Astrocyte (in vitro differentiated cells and primary cell): ENCODE results near the gene LCN10. TPM values are rescaled to one million over a fixed set of nuclear protein-coding genes. Genes with fewer than 3 reads are reported as not detected.

Experiments used
- DNase-seq: peaks from one replicate; pipeline ENCODE4 v3.0.0-alpha.2; 2010; ENCODE audit warnings: low read depth
- FAIRE-seq: peaks from 2 replicates; lab custom pipeline; 2011; peaks lifted over from hg19 to GRCh38; lab: Jason Lieb, UNC
- H2AFZ ChIP-seq: 2 replicates; pipeline ENCODE4 v1.6.0; 2012; ENCODE audit warnings: low read depth, low read length, inconsistent platforms
- H3K27ac ChIP-seq: 2 replicates; pipeline ENCODE4 v1.5.1; 2011; ENCODE audit warnings: low read depth, low read length, inconsistent platforms
- H3K27me3 ChIP-seq: 2 replicates; pipeline ENCODE4 v1.6.0; 2011; ENCODE audit warnings: low read length, inconsistent platforms; ENCODE audit not compliant: insufficient read depth
- H3K36me3 ChIP-seq: 2 replicates; pipeline ENCODE4 v1.5.1; 2011; ENCODE audit warnings: low read length, inconsistent platforms; ENCODE audit not compliant: insufficient read depth
- H3K4me1 ChIP-seq: 2 replicates; pipeline ENCODE4 v1.5.1; 2011; ENCODE audit warnings: low read length, inconsistent platforms; ENCODE audit not compliant: insufficient read depth
- H3K4me2 ChIP-seq: 2 replicates; pipeline ENCODE4 v1.6.0; 2012; ENCODE audit warnings: low read length, inconsistent platforms
- H3K4me3 ChIP-seq: 2 replicates; pipeline ENCODE4 v1.5.1; 2011; ENCODE audit warnings: low read depth, mild to moderate bottlenecking, low read length, inconsistent platforms; ENCODE audit not compliant: insufficient read depth
- H3K79me2 ChIP-seq: 2 replicates; pipeline ENCODE4 v1.6.0; 2012; ENCODE audit warnings: mild to moderate bottlenecking, low read length, inconsistent platforms; ENCODE audit not compliant: insufficient read depth
- H3K9ac ChIP-seq: 2 replicates; pipeline ENCODE4 v1.6.0; 2012; ENCODE audit warnings: mild to moderate bottlenecking, low read length, inconsistent platforms
- H3K9me3 ChIP-seq: 2 replicates; pipeline ENCODE4 v1.5.1; 2012; ENCODE audit warnings: low read depth, mild to moderate bottlenecking, low read length, inconsistent platforms; ENCODE audit not compliant: insufficient read depth
- H4K20me1 ChIP-seq: 2 replicates; pipeline ENCODE4 v1.6.0; 2012; ENCODE audit warnings: low read length, inconsistent platforms; ENCODE audit not compliant: insufficient read depth
- H3K27ac Mint-ChIP-seq: one replicate; pipeline ENCODE4 v1.8.0; 2021; ENCODE audit warnings: mild to moderate bottlenecking, mixed read lengths; ENCODE audit not compliant: unreplicated experiment
- H3K27me3 Mint-ChIP-seq: one replicate; pipeline ENCODE4 v1.8.0; 2021; ENCODE audit warnings: low read depth, mixed read lengths; ENCODE audit not compliant: unreplicated experiment
- H3K36me3 Mint-ChIP-seq: one replicate; pipeline ENCODE4 v1.8.0; 2021; ENCODE audit warnings: low read depth, mixed read lengths; ENCODE audit not compliant: unreplicated experiment
- H3K4me1 Mint-ChIP-seq: one replicate; pipeline ENCODE4 v1.8.0; 2021; ENCODE audit warnings: low read depth, mixed read lengths; ENCODE audit not compliant: unreplicated experiment
- H3K4me3 Mint-ChIP-seq: one replicate; pipeline ENCODE4 v1.8.0; 2021; ENCODE audit warnings: mild to moderate bottlenecking, moderate library complexity, mixed read lengths; ENCODE audit not compliant: unreplicated experiment
- H3K9me3 Mint-ChIP-seq: one replicate; pipeline ENCODE4 v1.8.0; 2021; ENCODE audit warnings: mild to moderate bottlenecking, mixed read lengths; ENCODE audit not compliant: unreplicated experiment
- EZH2 ChIP-seq: IDR thresholded peaks from 2 replicates; pipeline ENCODE4 v1.6.1; 2012; ENCODE audit warnings: mild to moderate bottlenecking, low read length, inconsistent platforms; ENCODE audit not compliant: insufficient read depth
- microRNA-seq: library from miRNA; unstranded; fragments of <30 nt; microRNA quantifications from one replicate; pipeline ENCODE4 v1.2.0, GENCODE V29; 2020
- total RNA-seq: library from RNA; stranded (reverse); gene quantifications from 2 replicates; pipeline ENCODE4 v1.2.1, GENCODE V29; 2021
- TF ChIP-seq, protein P1 (sequence below): IDR thresholded peaks from 2 replicates; pipeline ENCODE4 v1.5.1; 2011; ENCODE audit warnings: low read depth, mild to moderate bottlenecking, inconsistent platforms, low read length, moderate library complexity; ENCODE audit not compliant: insufficient read depth

LCN10 gene
- total RNA-seq, 1 donor from 2014 or later: not detected

- no peak overlapping the region for H3K4me3 ChIP-seq
- H3K4me2 ChIP-seq: no peak overlapping the region
- H3K4me1 Mint-ChIP-seq: peaks cover 6% of the 10 kb centered on the region
Observed at GRCh38 chr9:136688274-136689107, 54.2 kb downstream of the LCN10 start.

More at GRCh38 chr9:136688274-136689107, 54.2 kb downstream of the LCN10 start:
- DNase-seq: no peak
- Histone ChIP-seq H3K27me3 (no peaks in the 10 kb centered on the region), H4K20me1 (peaks cover 25% of the 10 kb centered on the region), H3K36me3 (no peaks in the 10 kb centered on the region), H3K79me2 (peaks cover 17% of the 10 kb centered on the region), H2AFZ (no peak overlapping the region), H3K9me3 (no peaks in the 10 kb centered on the region), H3K4me1 (peaks cover 7% of the 10 kb centered on the region), H3K9ac (no peak overlapping the region), H3K27ac (no peak overlapping the region)
- Mint-ChIP-seq H3K4me3 (peak overlapping the region; percentile 70), H3K27me3 (peaks cover 23% of the 10 kb centered on the region), H3K27ac (no peak overlapping the region), H3K9me3 (no peaks in the 10 kb centered on the region), H3K36me3 (no peaks in the 10 kb centered on the region)
- no peak for FAIRE-seq
- no peak for TF ChIP-seq EZH2
- TF ChIP-seq, protein P1, sequence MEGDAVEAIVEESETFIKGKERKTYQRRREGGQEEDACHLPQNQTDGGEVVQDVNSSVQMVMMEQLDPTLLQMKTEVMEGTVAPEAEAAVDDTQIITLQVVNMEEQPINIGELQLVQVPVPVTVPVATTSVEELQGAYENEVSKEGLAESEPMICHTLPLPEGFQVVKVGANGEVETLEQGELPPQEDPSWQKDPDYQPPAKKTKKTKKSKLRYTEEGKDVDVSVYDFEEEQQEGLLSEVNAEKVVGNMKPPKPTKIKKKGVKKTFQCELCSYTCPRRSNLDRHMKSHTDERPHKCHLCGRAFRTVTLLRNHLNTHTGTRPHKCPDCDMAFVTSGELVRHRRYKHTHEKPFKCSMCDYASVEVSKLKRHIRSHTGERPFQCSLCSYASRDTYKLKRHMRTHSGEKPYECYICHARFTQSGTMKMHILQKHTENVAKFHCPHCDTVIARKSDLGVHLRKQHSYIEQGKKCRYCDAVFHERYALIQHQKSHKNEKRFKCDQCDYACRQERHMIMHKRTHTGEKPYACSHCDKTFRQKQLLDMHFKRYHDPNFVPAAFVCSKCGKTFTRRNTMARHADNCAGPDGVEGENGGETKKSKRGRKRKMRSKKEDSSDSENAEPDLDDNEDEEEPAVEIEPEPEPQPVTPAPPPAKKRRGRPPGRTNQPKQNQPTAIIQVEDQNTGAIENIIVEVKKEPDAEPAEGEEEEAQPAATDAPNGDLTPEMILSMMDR: no peak

Small RNA genes lying within 50 kb of the gene (microRNA-seq; reads per million reads assigned to microRNA genes)
- not detected for gene MIR6722

Other genes with a start within 250 kb of the LCN10 start
- gene NOTCH1, start 196.9 kb downstream of the LCN10 start, total RNA-seq: 34.1 and 35.5 TPM in 2 replicates
- gene EGFL7, start 80.0 kb downstream of the LCN10 start, total RNA-seq: 12.3 and 15.5 TPM in 2 replicates
- 30.8 and 38.0 TPM in 2 replicates for gene AGPAT2, start 55.5 kb downstream of the LCN10 start, total RNA-seq
- gene DIPK1B, start 30.4 kb downstream of the LCN10 start, total RNA-seq: 22.4 and 23.2 TPM in 2 replicates
- gene LCN6, start 5.6 kb upstream of the LCN10 start, total RNA-seq: not detected in 2 replicates
- gene LCN8, start 15.3 kb upstream of the LCN10 start, total RNA-seq: not detected in 2 replicates
- gene LCN15, start 21.6 kb upstream of the LCN10 start, total RNA-seq: not detected in 2 replicates
- 40.8 and 46.4 TPM in 2 replicates for gene TMEM141, start 48.4 kb upstream of the LCN10 start, total RNA-seq
- gene CCDC183, start 53.4 kb upstream of the LCN10 start, total RNA-seq: 0.84 and 1.3 TPM in 2 replicates
- gene RABL6, start 65.0 kb upstream of the LCN10 start, total RNA-seq: 62.0 and 69.4 TPM in 2 replicates
- 3.3 and 4.2 TPM in 2 replicates for gene AJM1, start 99.5 kb upstream of the LCN10 start, total RNA-seq
- gene PHPT1, start 106.5 kb upstream of the LCN10 start, total RNA-seq: 192 and 215 TPM in 2 replicates
- gene MAMDC4, start 109.4 kb upstream of the LCN10 start, total RNA-seq: 8.5 and 9.3 TPM in 2 replicates
- gene EDF1, start 123.4 kb upstream of the LCN10 start, total RNA-seq: 364 and 367 TPM in 2 replicates
- 12.5 and 14.4 TPM in 2 replicates for gene TRAF2, start 143.6 kb upstream of the LCN10 start, total RNA-seq
- 67.7 and 70.4 TPM in 2 replicates for gene FBXW5, start 201.8 kb upstream of the LCN10 start, total RNA-seq
- 0.77 and 1.6 TPM in 2 replicates for gene C8G, start 202.3 kb upstream of the LCN10 start, total RNA-seq
- not detected in 2 replicates for gene LCN12, start 209.3 kb upstream of the LCN10 start, total RNA-seq
- 5.0 and 5.6 TPM in 2 replicates for gene PTGDS, start 234.6 kb upstream of the LCN10 start, total RNA-seq
- 0.22 and 0.45 TPM in 2 replicates for gene LCNL1, start 240.1 kb upstream of the LCN10 start, total RNA-seq
- 15.3 and 18.8 TPM in 2 replicates for gene PAXX, start 249.5 kb upstream of the LCN10 start, total RNA-seq